Peyer's patch (tissue), 4 donors: ENCODE data around the gene SETDB1.

ENCODE experiments used
- CTCF ChIP-seq, 6 experiments: fragments of 450-650 bp in 4 of 6; fragments of 200-600 bp in 2 of 6; sonication (generic) in 1 of 6; IDR thresholded peaks; one replicate each; pipeline ENCODE4 v1.5.1; 2017 to 2019; ENCODE audit warnings: antibody characterized with exemption in 6 of 6, mild to moderate bottlenecking in 3 of 6, moderate library complexity in 1 of 6
- POLR2A ChIP-seq, 2 donors: fragments of 450-650 bp; IDR thresholded peaks; one replicate each; pipeline ENCODE4 v1.5.1; 2017; ENCODE audit warnings: antibody characterized with exemption in 2 of 2, mild to moderate bottlenecking in 2 of 2, moderate library complexity in 2 of 2

- TF ChIP-seq CTCF (IDR thresholded peaks at IDR 0.05) (no peak), POLR2A (IDR thresholded peaks at IDR 0.05) (no peak)
Observed at GRCh38 chr1:150912623-150913022, 13.5 kb upstream of the SETDB1 start.
